GM12801 (cell line): Measurements from ENCODE around the gene COL8A1.

Source experiments
- CTCF ChIP-seq: IDR thresholded peaks from one replicate; pipeline ENCODE4 v1.5.1; 2011; ENCODE audit warnings: control low read depth; ENCODE audit not compliant: insufficient read length; ENCODE audit errors: extremely low read depth

The COL8A1 gene

GRCh38 chr3:99638167-99638948 lies at the start of gene COL8A1:
Gene COL8A1, plus strand, starts transcription at chr3:99638594. Its CDS starts 152,089 bp downstream, at chr3:99790683.
- TF ChIP-seq CTCF = no peak

GRCh38 chr3:99599894-99600293 lies 38.5 kb upstream of the COL8A1 start:
- no peak for TF ChIP-seq CTCF

GRCh38 chr3:99601515-99601914 lies 36.9 kb upstream of the COL8A1 start:
- TF ChIP-seq CTCF = no peak

- no peak for TF ChIP-seq CTCF
Observed at GRCh38 chr3:99602183-99602582, 36.2 kb upstream of the COL8A1 start.

GRCh38 chr3:99607151-99607550 lies 31.2 kb upstream of the COL8A1 start:
- no peak for TF ChIP-seq CTCF

- TF ChIP-seq CTCF = no peak
Observed at GRCh38 chr3:99614768-99615167, 23.6 kb upstream of the COL8A1 start.

- TF ChIP-seq CTCF = no peak
Observed at GRCh38 chr3:99620077-99620767, 18.2 kb upstream of the COL8A1 start.
